ENCODE measurements around the gene PRKN.

Gene PRKN

GRCh38 chr6:161921602-161922395, 805.8 kb downstream of the PRKN start:
- TF ChIP-seq ZNF274 (IDR thresholded peaks at IDR 0.05; ENCODE audit: low read depth, low read length) = no peak
- no peak overlapping the region for H3K4me3 ChIP-seq (ENCODE audit: low read length)

- H3K4me3 ChIP-seq (ENCODE audit: low read length) = no peak overlapping the region
- TF ChIP-seq ZNF274 (IDR thresholded peaks at IDR 0.05; ENCODE audit: low read depth, low read length) = no peak
Observed at GRCh38 chr6:161919691-161920090, 807.9 kb downstream of the PRKN start.

- TF ChIP-seq ZNF274 (IDR thresholded peaks at IDR 0.05; ENCODE audit: low read depth, low read length) = no peak
- no peak overlapping the region for H3K4me3 ChIP-seq (ENCODE audit: low read length)
Observed at GRCh38 chr6:161918628-161919205, 808.8 kb downstream of the PRKN start.

- TF ChIP-seq ZNF274 (IDR thresholded peaks at IDR 0.05; ENCODE audit: low read depth, low read length) = no peak
- no peak overlapping the region for H3K4me3 ChIP-seq (ENCODE audit: low read length)
Observed at GRCh38 chr6:161918109-161918531, 809.4 kb downstream of the PRKN start.

- TF ChIP-seq ZNF274 (IDR thresholded peaks at IDR 0.05; ENCODE audit: low read depth, low read length) = no peak
Observed at GRCh38 chr6:161917645-161918044, 809.9 kb downstream of the PRKN start.

GRCh38 chr6:161915456-161915964, 812.1 kb downstream of the PRKN start:
- no peak overlapping the region for H3K4me3 ChIP-seq (ENCODE audit: low read length)
- no peak for TF ChIP-seq ZNF274 (IDR thresholded peaks at IDR 0.05; ENCODE audit: low read depth, low read length)

More at GRCh38 chr6:161917645-161918044, 809.9 kb downstream of the PRKN start:
- no peak overlapping the region for H3K4me3 ChIP-seq (ENCODE audit: low read length)

- TF ChIP-seq ZNF274 (IDR thresholded peaks at IDR 0.05; ENCODE audit: low read depth, low read length) = no peak
- H3K4me3 ChIP-seq (ENCODE audit: low read length) = no peak overlapping the region
Observed at GRCh38 chr6:161908872-161909271, 818.7 kb downstream of the PRKN start.

GRCh38 chr6:161906571-161906970, 821.0 kb downstream of the PRKN start:
- TF ChIP-seq ZNF274 (IDR thresholded peaks at IDR 0.05; ENCODE audit: low read depth, low read length) = no peak
- no peak overlapping the region for H3K4me3 ChIP-seq (ENCODE audit: low read length)

GRCh38 chr6:161903584-161904212, 823.9 kb downstream of the PRKN start:
- H3K4me3 ChIP-seq (ENCODE audit: low read length) = no peak overlapping the region
- TF ChIP-seq ZNF274 (IDR thresholded peaks at IDR 0.05; ENCODE audit: low read depth, low read length) = no peak

GRCh38 chr6:161901740-161902426, 825.7 kb downstream of the PRKN start:
- H3K4me3 ChIP-seq (ENCODE audit: low read length) = no peak overlapping the region

GRCh38 chr6:161894436-161894835, 833.1 kb downstream of the PRKN start:
- TF ChIP-seq ZNF274 (IDR thresholded peaks at IDR 0.05; ENCODE audit: low read depth, low read length) = no peak
- H3K4me3 ChIP-seq (ENCODE audit: low read length) = no peak overlapping the region

More at GRCh38 chr6:161901740-161902426, 825.7 kb downstream of the PRKN start:
- TF ChIP-seq ZNF274 (IDR thresholded peaks at IDR 0.05; ENCODE audit: low read depth, low read length) = no peak

GRCh38 chr6:161891542-161891941, 836.0 kb downstream of the PRKN start:
- no peak for TF ChIP-seq ZNF274 (IDR thresholded peaks at IDR 0.05; ENCODE audit: low read depth, low read length)
- H3K4me3 ChIP-seq (ENCODE audit: low read length) = no peak overlapping the region

GRCh38 chr6:161890832-161891297, 836.7 kb downstream of the PRKN start:
- no peak for TF ChIP-seq ZNF274 (IDR thresholded peaks at IDR 0.05; ENCODE audit: low read depth, low read length)

More at GRCh38 chr6:161890832-161891297, 836.7 kb downstream of the PRKN start:
- no peak overlapping the region for H3K4me3 ChIP-seq (ENCODE audit: low read length)

All from GM08714 (cell line).